Measurements from ENCODE around the gene ATP9A.

GRCh38 chr20:51775241-51775640, 7.1 kb upstream of the ATP9A start:
- TF ChIP-seq CTCF (IDR thresholded peaks at IDR 0.05; ENCODE audit: extremely low read depth in 1 of 2, insufficient read depth in 1 of 2, low read depth in 1 of 2, low read length in 2 of 2) (no peak), MAX (IDR thresholded peaks at IDR 0.05; ENCODE audit: insufficient read depth, insufficient read length) (no peak), POLR2AphosphoS5 (IDR thresholded peaks at IDR 0.05; ENCODE audit: insufficient read depth, low read depth, low read length) (no peak), POLR2A (IDR thresholded peaks at IDR 0.05; ENCODE audit: low read depth, low read length) (no peak), EZH2 (IDR thresholded peaks at IDR 0.05; ENCODE audit: borderline replicate concordance, low read depth, low read length, severe bottlenecking) (no peak), MYC (IDR thresholded peaks at IDR 0.05; ENCODE audit: low read depth, low read length) (no peak), GATA2 (IDR thresholded peaks at IDR 0.05; ENCODE audit: insufficient read depth, insufficient read length, low read depth, low read length) (no peak), JUN (IDR thresholded peaks at IDR 0.05; ENCODE audit: borderline replicate concordance, insufficient read depth, insufficient read length, low read depth) (no peak), FOS (IDR thresholded peaks at IDR 0.05; ENCODE audit: borderline replicate concordance, insufficient read depth, low read length) (no peak)
